ENCODE data around the gene COG1.

GRCh38 chr17:73156166-73156840 lies 36.6 kb upstream of the COG1 start:
- TF ChIP-seq, protein P1, sequence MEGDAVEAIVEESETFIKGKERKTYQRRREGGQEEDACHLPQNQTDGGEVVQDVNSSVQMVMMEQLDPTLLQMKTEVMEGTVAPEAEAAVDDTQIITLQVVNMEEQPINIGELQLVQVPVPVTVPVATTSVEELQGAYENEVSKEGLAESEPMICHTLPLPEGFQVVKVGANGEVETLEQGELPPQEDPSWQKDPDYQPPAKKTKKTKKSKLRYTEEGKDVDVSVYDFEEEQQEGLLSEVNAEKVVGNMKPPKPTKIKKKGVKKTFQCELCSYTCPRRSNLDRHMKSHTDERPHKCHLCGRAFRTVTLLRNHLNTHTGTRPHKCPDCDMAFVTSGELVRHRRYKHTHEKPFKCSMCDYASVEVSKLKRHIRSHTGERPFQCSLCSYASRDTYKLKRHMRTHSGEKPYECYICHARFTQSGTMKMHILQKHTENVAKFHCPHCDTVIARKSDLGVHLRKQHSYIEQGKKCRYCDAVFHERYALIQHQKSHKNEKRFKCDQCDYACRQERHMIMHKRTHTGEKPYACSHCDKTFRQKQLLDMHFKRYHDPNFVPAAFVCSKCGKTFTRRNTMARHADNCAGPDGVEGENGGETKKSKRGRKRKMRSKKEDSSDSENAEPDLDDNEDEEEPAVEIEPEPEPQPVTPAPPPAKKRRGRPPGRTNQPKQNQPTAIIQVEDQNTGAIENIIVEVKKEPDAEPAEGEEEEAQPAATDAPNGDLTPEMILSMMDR (IDR thresholded peaks at IDR 0.05): peak; percentile 76 to 91 (median 86)
- no peak for TF ChIP-seq POLR2A (IDR thresholded peaks at IDR 0.05)

Data from body of pancreas (tissue), 4 donors.